Upper lobe of left lung (tissue), 6 donors: ENCODE measurements around the gene AGFG2. TPM values are rescaled to one million over a fixed set of nuclear protein-coding genes. Genes with fewer than 3 reads are reported as not detected.
A peak's percentile ranks its signal among the peaks of the same experiment; 100 is the strongest.

ENCODE experiments used
- ATAC-seq, 2 donors: fragments of 200-7000 bp; cut with Tn5 transposase; one replicate each; pipeline ENCODE4 v1.9.1; 2022; ENCODE audit warnings: mild to moderate bottlenecking in 2 of 2, moderate library complexity in 2 of 2; ENCODE audit not compliant: low FRiP score in 2 of 2
- DNase-seq, 2 donors: peaks; one replicate each; pipeline ENCODE4 v3.0.0-alpha.2; 2019 to 2020
- H3K27ac ChIP-seq, 4 donors: fragments of 200-600 bp; sonication (generic); one replicate each; pipeline ENCODE4 v1.5.1; 2016 to 2019
- H3K27me3 ChIP-seq, 4 donors: fragments of 200-600 bp; sonication (generic); one replicate each; pipeline ENCODE4 v1.5.1; 2017 to 2019
- H3K36me3 ChIP-seq, 4 donors: fragments of 200-600 bp; sonication (generic); one replicate each; pipeline ENCODE4 v1.5.1; 2016 to 2019
- H3K4me1 ChIP-seq, 4 donors: fragments of 200-600 bp; sonication (generic); one replicate each; pipeline ENCODE4 v1.5.1; 2018 to 2019
- H3K4me3 ChIP-seq, 4 donors: fragments of 200-600 bp; sonication (generic); one replicate each; pipeline ENCODE4 v1.5.1; 2017 to 2019; ENCODE audit warnings: mild to moderate bottlenecking in 2 of 4, moderate library complexity in 1 of 4
- H3K9me3 ChIP-seq, 4 donors: fragments of 200-600 bp; sonication (generic); one replicate each; pipeline ENCODE4 v1.5.1; 2018 to 2019
- EP300 ChIP-seq, 4 donors: sonication (generic); formaldehyde crosslinking; IDR thresholded peaks; one replicate each; pipeline ENCODE4 v1.5.1; 2017; ENCODE audit warnings: antibody characterized with exemption in 4 of 4, control low read depth in 2 of 4
- POLR2A ChIP-seq, 4 donors: fragments of 450-650 bp; IDR thresholded peaks; one replicate each; pipeline ENCODE4 v1.5.1; 2016 to 2017; ENCODE audit warnings: antibody characterized with exemption in 4 of 4, mild to moderate bottlenecking in 2 of 4
- POLR2AphosphoS5 ChIP-seq, 2 donors: sonication (generic); formaldehyde crosslinking; IDR thresholded peaks; one replicate each; pipeline ENCODE4 v1.5.1; 2017; ENCODE audit warnings: antibody characterized with exemption in 2 of 2
- WGBS, 2 donors: methylation state at CpG; one replicate each; pipeline ENCODE4 v1.1.5; 2017 to 2018; 5-methylcytosine and 5-hydroxymethylcytosine counted together
- total RNA-seq, 6 donors: library from RNA; depleted of rRNA in 4 of 6; stranded (reverse); fragments of >200 nt in 4 of 6; gene quantifications; one replicate each; pipeline versions ENCODE4 v1.1.0 to v1.2.1, GENCODE V29; 2016 to 2021
- TF ChIP-seq, protein P1 (sequence below), 6 experiments: fragments of 450-650 bp in 4 of 6; fragments of 200-600 bp in 2 of 6; sonication (generic) in 2 of 6; IDR thresholded peaks; one replicate each; pipeline ENCODE4 v1.5.1; 2016 to 2019; ENCODE audit warnings: antibody characterized with exemption in 6 of 6
- donor health status: DM: no; HTN: no; CAD: no; lungs with moderate emphysema.
- donor health status: DM: no; HTN: yes; CAD: no; lungs with severe emphysema.

AGFG2 gene
- total RNA-seq, 6 donors from 2014 or later = 14.3 to 33.1 (median 20.4) TPM

GRCh38 chr7:100584054-100584682 lies 45.2 kb downstream of the AGFG2 start:
- no peaks in the 10 kb centered on the region for H3K27me3 ChIP-seq
- no peaks in the 10 kb centered on the region for H3K9me3 ChIP-seq
- H3K36me3 ChIP-seq = peaks cover 14 to 34% (median 29%) of the 10 kb centered on the region in 4 donors
- TF ChIP-seq POLR2AphosphoS5 (IDR thresholded peaks at IDR 0.05) = peak in 1 of 2 donors; percentile 51
- TF ChIP-seq EP300 (IDR thresholded peaks at IDR 0.05) = no peak
- DNase-seq (peak in 1 of 2 donors; percentile 53), ATAC-seq (peak in 1 of 2 donors; percentile 0)
- peak overlapping the region; percentile 85 to 98 (median 88) for H3K4me3 ChIP-seq
- WGBS, 2 donors = 10 to 16% methylated on average over 15 of the region's 15 CpGs
- H3K4me1 ChIP-seq = peaks cover 34 to 59% (median 45%) of the 10 kb centered on the region in 4 donors
- peak overlapping the region; percentile 96 to 100 (median 98) for H3K27ac ChIP-seq

DNA sequence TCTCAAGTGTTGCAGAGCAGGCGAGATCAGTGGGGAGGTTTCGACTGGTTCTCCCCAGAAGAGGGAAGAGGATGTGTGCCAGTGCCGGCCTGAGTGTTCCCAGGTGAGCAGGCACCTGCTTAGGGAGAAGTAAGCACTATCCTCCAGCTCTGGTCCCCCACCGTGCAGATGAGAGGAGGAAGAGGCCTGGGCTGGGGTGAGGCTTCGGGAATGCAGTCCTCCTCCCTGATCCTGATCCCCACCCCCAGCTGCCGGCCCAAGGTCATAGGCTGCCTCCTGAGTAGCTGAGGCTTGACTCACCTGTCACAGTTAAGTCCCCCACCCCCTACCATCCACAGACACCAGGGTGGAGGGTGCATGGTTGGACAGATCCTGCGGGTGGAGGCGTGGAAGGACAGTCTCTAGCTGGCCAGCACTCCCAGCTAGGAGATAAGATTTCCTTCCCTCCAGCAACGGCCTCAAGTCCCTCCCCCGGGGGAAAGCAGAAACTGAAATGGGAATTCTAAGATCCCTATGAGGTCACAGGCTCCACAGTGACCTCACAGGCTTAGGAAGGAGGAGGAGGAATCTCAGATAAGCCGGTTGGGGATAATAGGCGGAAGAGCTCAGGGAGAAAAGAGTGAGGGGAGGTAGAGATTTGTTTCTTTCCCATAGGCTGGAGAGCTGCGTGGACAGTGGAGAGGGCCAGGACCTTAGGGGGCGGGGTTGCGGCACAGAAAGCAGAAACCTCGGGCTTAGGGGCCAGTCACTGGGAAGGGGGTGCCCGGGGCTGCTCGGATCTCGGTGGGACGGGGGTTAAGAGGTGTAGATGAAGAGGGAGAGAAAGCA lies 45.9 kb downstream of the AGFG2 start:
- Histone ChIP-seq H3K4me3 (peak overlapping the region; percentile 85 to 98 (median 88)), H3K4me1 (peaks cover 34 to 59% (median 45%) of the 10 kb centered on the region in 4 donors), H3K27me3 (no peaks in the 10 kb centered on the region), H3K9me3 (no peaks in the 10 kb centered on the region), H3K36me3 (peaks cover 14 to 27% (median 22%) of the 10 kb centered on the region in 4 donors), H3K27ac (peak overlapping the region; percentile 96 to 100 (median 98))
- DNase-seq = peak in 1 of 2 donors; percentile 69
- TF ChIP-seq POLR2AphosphoS5 (IDR thresholded peaks at IDR 0.05) (peak in 1 of 2 donors; percentile 37), POLR2A (IDR thresholded peaks at IDR 0.05) (peak in 1 of 4 donors; percentile 4), EP300 (IDR thresholded peaks at IDR 0.05) (no peak)
- TF ChIP-seq, protein P1, sequence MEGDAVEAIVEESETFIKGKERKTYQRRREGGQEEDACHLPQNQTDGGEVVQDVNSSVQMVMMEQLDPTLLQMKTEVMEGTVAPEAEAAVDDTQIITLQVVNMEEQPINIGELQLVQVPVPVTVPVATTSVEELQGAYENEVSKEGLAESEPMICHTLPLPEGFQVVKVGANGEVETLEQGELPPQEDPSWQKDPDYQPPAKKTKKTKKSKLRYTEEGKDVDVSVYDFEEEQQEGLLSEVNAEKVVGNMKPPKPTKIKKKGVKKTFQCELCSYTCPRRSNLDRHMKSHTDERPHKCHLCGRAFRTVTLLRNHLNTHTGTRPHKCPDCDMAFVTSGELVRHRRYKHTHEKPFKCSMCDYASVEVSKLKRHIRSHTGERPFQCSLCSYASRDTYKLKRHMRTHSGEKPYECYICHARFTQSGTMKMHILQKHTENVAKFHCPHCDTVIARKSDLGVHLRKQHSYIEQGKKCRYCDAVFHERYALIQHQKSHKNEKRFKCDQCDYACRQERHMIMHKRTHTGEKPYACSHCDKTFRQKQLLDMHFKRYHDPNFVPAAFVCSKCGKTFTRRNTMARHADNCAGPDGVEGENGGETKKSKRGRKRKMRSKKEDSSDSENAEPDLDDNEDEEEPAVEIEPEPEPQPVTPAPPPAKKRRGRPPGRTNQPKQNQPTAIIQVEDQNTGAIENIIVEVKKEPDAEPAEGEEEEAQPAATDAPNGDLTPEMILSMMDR (IDR thresholded peaks at IDR 0.05) = no peak
- WGBS, 2 donors = 1 to 2% methylated on average over 18 to 19 of the region's 20 CpGs
- ATAC-seq = no peak

DNA sequence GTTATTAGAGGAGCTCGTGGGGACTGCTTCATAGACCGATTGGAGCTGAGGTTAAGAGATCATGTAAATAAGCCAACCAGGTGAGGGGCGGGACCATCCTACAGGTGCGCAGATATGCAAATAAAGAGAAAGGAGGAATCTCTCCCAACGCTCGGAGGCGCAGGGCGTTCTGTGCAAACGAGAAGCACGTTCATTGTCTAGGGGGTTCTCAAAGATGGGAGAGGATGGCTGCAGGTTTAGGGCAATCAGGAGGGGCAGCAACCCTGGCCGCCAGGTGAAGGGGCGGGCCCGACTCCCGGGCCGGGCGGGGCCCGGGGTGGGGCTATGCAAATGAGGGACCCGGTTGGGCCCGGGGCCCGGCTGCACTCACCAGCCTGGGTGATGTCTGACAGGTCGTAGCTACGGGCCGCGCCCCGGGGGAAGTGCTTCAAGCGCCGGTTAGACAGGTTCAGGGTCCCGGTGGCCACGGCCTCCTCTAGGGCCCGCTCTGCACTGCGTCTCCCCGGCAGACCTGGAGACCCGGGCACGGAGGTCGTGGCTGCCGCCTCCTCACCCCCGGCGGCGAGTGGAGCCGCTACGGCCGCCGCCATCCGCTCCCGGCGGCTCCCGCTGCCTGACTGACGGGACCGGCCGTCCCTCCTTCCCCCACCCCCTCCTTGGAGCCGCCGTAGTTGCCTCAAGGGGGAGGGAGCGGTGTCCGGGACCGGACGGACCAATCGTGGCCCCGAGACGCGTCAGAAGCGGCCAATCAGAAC lies 46.7 kb downstream of the AGFG2 start, which contains the start of gene LRCH4:
Gene LRCH4 (minus strand): TSS at position 619 of the 755 bp plus-strand sequence. CDS start 29 bp downstream, at position 590.
- Histone ChIP-seq H3K4me3 (peak within 1 kb of the TSS; percentile 85 to 98 (median 88)), H3K36me3 (peaks cover 14 to 20% (median 17%) of the 10 kb centered on the region in 4 donors), H3K9me3 (no peaks in the 10 kb centered on the region), H3K27me3 (no peaks in the 10 kb centered on the region), H3K4me1 (peaks cover 34 to 64% (median 48%) of the 10 kb centered on the region in 4 donors), H3K27ac (peak within 1 kb of the TSS; percentile 96 to 100 (median 98))
- WGBS, 2 donors = 0% methylated on average over 17 to 24 of the region's 61 CpGs
- peak; percentile 77 to 94 for DNase-seq
- peak; percentile 20 to 32 for ATAC-seq
- TF ChIP-seq, protein P1 (IDR thresholded peaks at IDR 0.05) = peak in 3 of 6 experiments; percentile 17 to 30 (median 28)
- peak; percentile 99 for TF ChIP-seq POLR2AphosphoS5 (IDR thresholded peaks at IDR 0.05)
- TF ChIP-seq EP300 (IDR thresholded peaks at IDR 0.05) = peak in 1 of 4 donors; percentile 90
- TF ChIP-seq POLR2A (IDR thresholded peaks at IDR 0.05) = peak; percentile 98 to 100 (median 99)

- DNase-seq (peak; percentile 98 to 99), ATAC-seq (peak; percentile 94 to 97)
- WGBS, 2 donors = 0% methylated on average over 20 to 31 of the region's 53 CpGs
- Histone ChIP-seq H3K9me3 (no peaks in the 10 kb centered on the region), H3K27ac (peak within 1 kb of the TSS; percentile 96 to 100 (median 98)), H3K36me3 (peaks cover 6 to 13% (median 10%) of the 10 kb centered on the region in 4 donors), H3K4me3 (peak within 1 kb of the TSS; percentile 85 to 98 (median 88)), H3K27me3 (no peaks in the 10 kb centered on the region), H3K4me1 (peaks cover 34 to 56% (median 48%) of the 10 kb centered on the region in 4 donors)
- TF ChIP-seq POLR2AphosphoS5 (IDR thresholded peaks at IDR 0.05) (peak in 1 of 2 donors; percentile 4), EP300 (IDR thresholded peaks at IDR 0.05) (no peak)
- TF ChIP-seq, protein P1 (IDR thresholded peaks at IDR 0.05) = peak in 1 of 6 experiments; percentile 7
Measured at GRCh38 chr7:100586266-100587025, 47.4 kb downstream of the AGFG2 start, which contains the start of gene FBXO24. Gene FBXO24 (plus strand): TSS chr7:100586328. CDS start chr7:100586626, 298 bp downstream.
